NCI-H524 (cell line): ENCODE measurements around the gene SAA2.
"Not testable (repeated sequence)": the region's sequence is repeated elsewhere in the genome, so short reads cannot be mapped to it uniquely, and the experiment has no call there.

Experiments used
- DNase-seq, 2 experiments: peaks; one replicate each; lab custom pipeline; 2025; lab: John Stamatoyannopoulos, UW

SAA2 gene

GRCh38 chr11:18247191-18247581, 1.3 kb downstream of the SAA2 start:
- DNase-seq, result not testable (repeated sequence)

DNA sequence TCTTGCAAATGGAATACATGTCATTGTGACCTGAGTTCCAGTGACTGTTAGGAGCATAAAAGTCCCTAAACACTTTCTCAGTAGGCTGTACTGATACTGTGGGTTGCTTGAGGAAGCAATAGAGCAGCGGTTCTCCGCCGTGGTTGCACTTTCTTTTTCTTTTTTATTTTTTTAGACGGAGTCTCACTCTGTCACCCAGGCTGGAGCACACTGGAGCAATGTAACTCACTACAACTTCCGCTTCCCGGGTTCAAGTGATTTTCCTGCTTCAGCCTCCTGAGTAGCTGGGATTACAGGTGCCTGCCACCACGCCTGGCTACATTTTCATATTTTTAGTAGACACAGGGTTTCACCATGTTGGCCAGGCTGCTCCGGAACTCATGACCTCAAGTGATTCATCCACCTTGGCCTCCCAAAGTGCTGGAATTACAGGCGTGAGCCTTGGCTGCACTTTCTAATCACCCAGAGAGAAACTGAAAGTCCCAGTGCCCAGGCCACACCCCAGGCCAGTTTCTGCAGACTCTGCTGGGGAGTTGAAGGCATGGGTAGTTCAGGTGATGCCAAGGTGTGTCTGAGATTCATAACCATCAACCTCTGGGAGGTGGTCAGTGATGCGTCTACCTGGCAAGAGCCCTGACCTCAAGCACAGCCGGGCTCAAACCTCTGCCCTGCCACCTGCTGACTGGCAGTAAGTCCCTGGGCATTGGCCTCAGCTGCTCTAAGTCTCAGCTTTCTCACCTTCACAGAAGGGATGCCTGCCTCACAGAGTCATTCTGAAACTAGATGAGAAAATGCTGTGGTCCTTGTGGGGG, 1.9 kb downstream of the SAA2 start:
- DNase-seq, result not testable (repeated sequence)

DNA sequence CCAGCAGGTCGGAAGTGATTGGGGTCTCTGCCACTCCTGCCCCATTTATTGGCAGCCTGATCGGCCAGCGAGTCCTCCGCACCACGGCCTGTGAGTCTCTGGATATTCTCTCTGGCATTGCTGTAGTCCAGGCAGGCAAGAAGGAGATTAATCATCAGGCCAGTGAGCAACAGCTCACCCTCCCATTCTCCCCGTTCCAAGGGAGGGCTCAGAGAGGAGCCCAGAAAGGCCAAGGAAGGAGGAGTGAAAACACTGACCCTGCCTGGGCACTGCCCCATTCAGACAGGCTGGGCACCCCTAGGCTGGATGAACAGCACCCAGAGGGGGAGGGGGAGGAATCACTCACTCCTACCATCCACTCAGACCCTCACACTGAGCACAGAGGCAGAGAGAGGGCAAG, 3.1 kb downstream of the SAA2 start:
- DNase-seq, result no peak

- DNase-seq, result peak; percentile 3 to 56
These were observed 4.6 kb downstream of the SAA2 start for GRCh38 chr11:18243783-18244362.

- no peak for DNase-seq
These were observed 8.8 kb downstream of the SAA2 start for GRCh38 chr11:18239655-18240054.

DNA sequence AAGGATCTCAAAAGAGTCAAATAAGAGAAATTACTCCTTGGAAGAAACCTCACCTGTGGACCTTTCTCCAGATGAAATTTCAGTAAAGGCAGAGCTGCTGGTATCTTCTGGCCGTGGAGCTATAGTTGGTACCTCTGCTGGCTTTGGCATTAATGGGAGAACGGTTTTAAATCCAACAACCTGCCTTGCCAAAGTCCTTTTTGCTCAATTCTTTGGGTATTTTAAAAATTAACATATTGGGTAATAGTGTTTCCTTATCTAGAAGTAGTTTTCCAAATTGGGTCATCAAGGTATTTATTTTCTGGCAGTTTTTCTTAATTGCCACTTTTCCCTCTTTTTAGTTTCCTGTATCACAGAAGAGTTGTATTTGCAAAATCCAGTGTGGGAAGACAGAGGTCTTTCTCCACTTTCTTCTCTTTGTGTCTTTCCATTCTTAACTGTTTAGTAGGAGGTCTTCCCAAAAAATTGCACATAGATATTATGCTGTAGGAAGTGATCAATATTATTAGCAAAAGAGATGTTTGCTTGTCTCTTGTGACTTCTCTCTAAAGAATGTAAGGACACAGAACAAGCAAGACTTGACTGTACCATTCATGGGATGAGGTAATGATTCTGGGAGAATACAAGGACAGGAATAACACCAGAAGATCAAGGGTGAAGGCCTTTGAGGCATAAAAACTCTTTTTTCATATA, 11.7 kb downstream of the SAA2 start, which contains the start of gene SAA4:
SAA4 (minus strand) TSS at position 139 of the 693 bp plus-strand sequence. CDS start 876 bp downstream, outside the sequence.
- no peak for DNase-seq

- DNase-seq, result no peak
These were observed 12.8 kb downstream of the SAA2 start for GRCh38 chr11:18235394-18236334.

DNA sequence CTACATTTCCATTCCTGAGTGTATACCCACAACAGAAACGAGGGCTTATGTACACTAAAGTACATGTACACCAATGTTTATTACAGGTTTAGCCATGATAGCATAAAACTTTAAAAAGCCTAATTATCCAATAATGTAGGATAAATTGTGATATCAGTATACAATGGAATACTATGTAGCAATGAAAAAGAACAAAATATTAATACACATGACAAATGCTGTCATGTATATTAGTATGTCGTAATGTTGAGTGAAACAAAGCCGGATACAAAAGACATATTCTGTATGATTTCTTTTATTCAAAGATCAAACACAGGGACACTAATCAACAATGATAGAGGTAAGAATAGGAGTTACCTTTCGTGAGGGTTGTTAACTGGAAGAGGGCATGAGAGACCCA, 14.6 kb downstream of the SAA2 start:
- DNase-seq, result no peak

GRCh38 chr11:18230859-18231258, 17.6 kb downstream of the SAA2 start:
- no peak for DNase-seq

GRCh38 chr11:18229501-18229900, 19.0 kb downstream of the SAA2 start:
- DNase-seq, result no peak

DNA sequence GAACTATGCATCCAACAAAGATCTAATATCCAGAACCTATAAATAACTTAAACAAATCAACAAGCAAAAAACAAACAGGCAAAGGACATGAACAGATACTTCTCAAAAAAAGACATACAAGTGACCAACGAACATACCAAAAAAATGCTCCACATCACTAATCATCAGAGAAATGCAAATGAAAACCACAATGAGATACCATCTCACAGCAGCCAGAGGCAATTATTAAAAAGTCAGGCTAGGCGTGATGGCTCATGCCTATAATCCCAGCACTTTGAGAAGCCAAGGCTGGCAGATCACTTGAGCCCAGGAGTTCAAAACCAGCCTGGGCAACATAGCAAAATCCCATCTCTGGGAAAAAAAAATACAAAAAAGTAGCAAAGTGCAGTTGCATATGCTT, 22.6 kb downstream of the SAA2 start:
- DNase-seq, result no peak

DNA sequence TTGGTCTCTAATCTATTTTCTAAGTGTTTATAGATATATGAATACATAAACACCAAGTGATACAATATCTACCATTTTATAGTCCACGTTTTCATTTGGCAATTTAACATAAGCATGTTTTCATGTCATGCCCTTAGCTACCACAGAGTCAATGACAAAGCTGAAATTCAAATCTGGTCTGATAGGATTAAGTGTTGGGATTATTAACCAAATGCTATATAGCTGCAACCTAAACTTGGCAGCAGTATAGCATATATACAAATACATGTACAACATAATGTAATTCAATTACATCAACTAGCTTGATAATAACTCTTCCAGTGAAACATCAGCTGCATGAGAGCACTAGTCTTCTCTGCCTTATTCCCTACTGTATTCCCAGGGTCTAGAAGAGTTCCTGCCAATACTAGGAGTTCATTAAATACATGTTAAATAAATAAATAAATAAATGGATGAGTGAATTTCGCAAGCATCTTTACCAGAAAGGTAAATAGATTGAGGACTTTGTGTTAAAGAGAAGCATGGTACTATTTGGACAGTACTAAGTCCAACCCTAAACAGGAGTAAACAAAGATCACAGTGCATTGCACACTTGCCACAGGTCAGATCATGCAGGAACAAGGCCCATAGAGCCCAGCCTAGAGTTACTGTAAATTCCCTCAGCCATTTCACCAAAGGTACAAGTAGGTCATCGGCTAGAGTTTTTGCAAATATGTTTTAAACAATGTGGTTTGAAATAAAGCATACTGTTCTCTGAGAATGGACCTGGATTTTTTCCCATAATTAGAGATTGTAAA, 24.7 kb downstream of the SAA2 start:
- DNase-seq, result peak in 1 of 2 experiments; percentile 11

DNA sequence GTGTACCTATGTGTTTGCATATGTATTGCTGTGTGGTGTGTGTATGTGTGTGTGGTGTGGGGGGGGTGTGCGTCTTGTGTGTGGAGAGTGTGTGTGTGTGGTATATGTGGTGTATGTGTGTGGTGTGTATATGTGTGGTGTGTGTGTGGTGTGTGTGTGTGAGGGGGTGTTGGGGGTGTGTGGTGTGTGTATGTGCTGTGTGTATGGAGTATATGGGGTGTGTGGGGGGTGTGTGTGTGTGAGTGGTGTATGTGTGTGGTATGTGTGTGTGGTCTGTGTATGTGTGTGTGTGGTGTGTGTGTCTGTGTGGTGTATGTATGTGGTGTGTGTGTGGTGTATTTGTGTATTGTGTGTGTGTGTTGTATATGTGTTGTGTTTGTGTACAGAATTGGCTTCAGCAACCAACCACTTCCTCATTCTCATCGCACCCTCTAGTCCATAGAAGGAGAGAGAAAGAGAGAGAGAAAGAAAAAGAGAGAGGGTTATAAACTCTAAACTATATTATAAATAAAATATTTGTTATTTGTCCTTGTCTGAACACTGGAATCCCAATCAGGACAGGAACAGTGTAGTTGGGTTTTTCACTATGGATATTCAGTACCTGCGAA, 25.6 kb downstream of the SAA2 start:
- no peak for DNase-seq

GRCh38 chr11:18221274-18221876, 27.1 kb downstream of the SAA2 start:
- DNase-seq, result no peak

GRCh38 chr11:18209058-18209457, 39.4 kb downstream of the SAA2 start:
- no peak for DNase-seq

DNA sequence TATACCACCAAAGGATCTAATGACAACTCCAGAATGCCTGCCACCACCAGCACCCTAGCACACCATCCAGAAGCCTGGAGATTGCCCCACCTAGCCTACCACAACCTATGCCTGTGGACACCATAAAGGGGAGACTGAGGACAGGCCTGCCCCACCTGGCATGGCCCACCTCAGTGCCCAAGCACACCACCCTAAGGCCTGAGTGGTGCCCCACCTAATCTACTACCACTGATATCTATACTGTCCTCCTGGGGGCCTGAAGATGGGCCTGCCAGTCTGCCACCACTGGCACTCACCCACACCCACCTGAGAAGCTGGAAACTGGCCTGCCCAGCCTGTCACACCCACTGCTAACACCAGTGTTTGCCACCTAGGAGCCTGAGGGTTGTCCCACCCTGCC, 43.7 kb downstream of the SAA2 start:
- no peak for DNase-seq

DNA sequence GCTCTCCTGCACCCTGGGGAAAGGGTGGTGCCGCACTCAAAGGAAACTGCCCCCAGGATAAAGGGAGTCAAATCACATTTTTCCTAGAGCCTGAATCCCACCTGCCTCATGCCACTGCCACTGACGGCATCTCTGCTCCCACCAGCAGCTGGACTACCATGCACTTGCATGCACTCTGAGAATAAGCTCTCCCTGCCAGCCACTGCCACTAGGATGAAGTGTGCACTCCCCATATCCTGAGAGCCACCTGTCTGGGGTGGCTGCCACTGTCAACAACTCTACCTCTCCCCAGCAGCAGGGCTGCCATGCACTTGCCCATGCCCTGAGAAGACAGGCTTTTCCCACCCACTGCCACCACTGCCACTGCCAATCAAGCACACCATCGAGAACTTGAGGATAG, 44.2 kb downstream of the SAA2 start:
- no peak for DNase-seq

DNA sequence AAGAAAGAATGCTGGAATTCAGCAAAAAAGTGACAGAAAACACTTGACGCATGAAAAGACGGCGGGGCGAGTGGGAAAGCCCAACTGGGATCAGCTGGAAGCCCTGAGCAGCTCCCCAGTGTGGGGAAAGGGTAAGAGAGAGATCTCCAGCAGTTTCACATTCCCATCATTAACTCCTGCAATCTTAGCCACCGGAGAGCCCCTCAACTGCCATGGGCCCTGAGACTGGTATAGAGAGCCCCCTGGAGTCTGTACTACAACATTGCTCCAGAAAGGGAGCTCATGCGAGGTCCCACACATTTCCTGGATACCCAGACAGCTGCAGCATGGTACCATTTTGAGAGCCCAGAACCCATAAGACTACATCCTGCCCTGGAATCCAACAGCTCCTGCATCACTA, 44.7 kb downstream of the SAA2 start:
- peak in 1 of 2 experiments; percentile 43 for DNase-seq

- not testable (repeated sequence) for DNase-seq
These were observed 50.7 kb downstream of the SAA2 start for GRCh38 chr11:18197738-18198137.

DNA sequence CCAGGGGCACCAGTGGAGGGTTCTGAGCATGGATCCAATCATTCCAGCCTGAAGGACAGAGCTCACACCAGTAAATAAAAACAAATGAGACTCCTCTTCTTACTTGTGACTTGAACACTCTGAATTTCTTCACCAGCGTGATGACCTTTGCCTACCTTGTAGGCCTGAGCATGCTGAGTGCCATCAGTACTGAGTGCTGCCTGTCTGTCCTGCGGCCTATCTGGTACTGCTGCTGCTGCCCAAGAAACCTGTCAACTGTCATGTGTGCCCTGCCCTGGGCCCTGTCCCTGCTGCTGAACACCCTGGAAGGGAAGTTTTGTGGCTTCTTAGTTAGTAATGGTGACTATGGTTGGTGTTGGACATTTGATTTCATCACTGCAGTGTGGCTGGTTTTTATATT, 51.9 kb downstream of the SAA2 start:
- no peak for DNase-seq
